Parathyroid adenoma (tissue), 2 donors: ENCODE data around the gene SKAP1.

Source experiments
- H2AFZ ChIP-seq: fragments of 300-600 bp; sonication (generic); one replicate; pipeline ENCODE4 v1.7.0; 2017; ENCODE audit warnings: antibody characterized with exemption, mild to moderate bottlenecking
- H3K27ac ChIP-seq: fragments of 300-600 bp; sonication (generic); one replicate; pipeline ENCODE4 v1.7.0; 2017
- H3K27me3 ChIP-seq: fragments of 300-600 bp; sonication (generic); one replicate; pipeline ENCODE4 v1.7.0; 2017; ENCODE audit warnings: low read length; ENCODE audit not compliant: control insufficient read depth, insufficient read depth
- H3K36me3 ChIP-seq: fragments of 300-600 bp; sonication (generic); one replicate; pipeline ENCODE4 v1.7.0; 2017; ENCODE audit warnings: low read length; ENCODE audit not compliant: control insufficient read depth, insufficient read depth
- H3K4me1 ChIP-seq: fragments of 300-600 bp; sonication (generic); one replicate; pipeline ENCODE4 v1.7.0; 2017; ENCODE audit warnings: control low read depth
- H3K4me2 ChIP-seq: fragments of 300-600 bp; sonication (generic); one replicate; pipeline ENCODE4 v1.7.0; 2017; ENCODE audit warnings: low read length
- H3K4me3 ChIP-seq: fragments of 300-600 bp; sonication (generic); one replicate; pipeline ENCODE4 v1.7.0; 2017; ENCODE audit warnings: low read depth, low read length
- H3K79me2 ChIP-seq: fragments of 300-600 bp; sonication (generic); one replicate; pipeline ENCODE4 v1.7.0; 2017; ENCODE audit warnings: control low read depth
- H3K9ac ChIP-seq: fragments of 300-600 bp; sonication (generic); one replicate; pipeline ENCODE4 v1.7.0; 2017; ENCODE audit warnings: mild to moderate bottlenecking
- H3K9me3 ChIP-seq: fragments of 300-600 bp; sonication (generic); one replicate; pipeline ENCODE4 v1.7.0; 2017; ENCODE audit warnings: low read length; ENCODE audit not compliant: control insufficient read depth
- CTCF ChIP-seq: fragments of 300-600 bp; sonication (generic); IDR thresholded peaks from one replicate; pipeline ENCODE4 v1.7.0; 2017; ENCODE audit warnings: antibody characterized with exemption, mild to moderate bottlenecking
- donor health status: primary hyperparathyroidism.

The SKAP1 gene

GRCh38 chr17:48432820-48433775 lies 3.1 kb upstream of the SKAP1 start:
- Histone ChIP-seq H3K4me2 (no peak overlapping the region), H2AFZ (no peak overlapping the region), H3K27me3 (no peaks in the 10 kb centered on the region), H3K9ac (no peak overlapping the region), H3K4me3 (no peak overlapping the region), H3K79me2 (no peaks in the 10 kb centered on the region), H3K27ac (no peak overlapping the region), H3K9me3 (no peaks in the 10 kb centered on the region), H3K36me3 (no peaks in the 10 kb centered on the region), H3K4me1 (no peaks in the 10 kb centered on the region)
- no peak for TF ChIP-seq CTCF

GRCh38 chr17:48429156-48429555 lies 858 bp downstream of the SKAP1 start:
- no peak for TF ChIP-seq CTCF
- Histone ChIP-seq H3K4me3 (no peak overlapping the region), H2AFZ (no peak overlapping the region), H3K9ac (no peak overlapping the region), H3K79me2 (no peaks in the 10 kb centered on the region), H3K27me3 (no peaks in the 10 kb centered on the region), H3K36me3 (no peaks in the 10 kb centered on the region), H3K9me3 (no peaks in the 10 kb centered on the region), H3K4me1 (no peaks in the 10 kb centered on the region), H3K4me2 (peak overlapping the region; percentile 6), H3K27ac (no peak overlapping the region)

- H3K4me3 ChIP-seq = no peak overlapping the region
- no peak overlapping the region for H3K27ac ChIP-seq
- H2AFZ ChIP-seq = no peak overlapping the region
- no peak overlapping the region for H3K4me2 ChIP-seq
- H3K27me3 ChIP-seq = no peaks in the 10 kb centered on the region
- no peaks in the 10 kb centered on the region for H3K36me3 ChIP-seq
- H3K9ac ChIP-seq = no peak overlapping the region
- no peaks in the 10 kb centered on the region for H3K9me3 ChIP-seq
- H3K79me2 ChIP-seq = no peaks in the 10 kb centered on the region
- no peak for TF ChIP-seq CTCF
- no peaks in the 10 kb centered on the region for H3K4me1 ChIP-seq
Observed at GRCh38 chr17:48427598-48427997, 2.4 kb downstream of the SKAP1 start.

GRCh38 chr17:48426761-48427500 lies 3.1 kb downstream of the SKAP1 start:
- Histone ChIP-seq H2AFZ (no peak overlapping the region), H3K4me1 (no peaks in the 10 kb centered on the region), H3K27ac (no peak overlapping the region), H3K4me3 (peak overlapping the region; percentile 8), H3K27me3 (no peaks in the 10 kb centered on the region), H3K9ac (no peak overlapping the region), H3K36me3 (no peaks in the 10 kb centered on the region), H3K9me3 (no peaks in the 10 kb centered on the region), H3K4me2 (peak overlapping the region; percentile 10), H3K79me2 (no peaks in the 10 kb centered on the region)
- no peak for TF ChIP-seq CTCF
